Endothelial cell of umbilical vein (primary cell): ENCODE results near the gene MAN1A1. TPM values are rescaled to one million over a fixed set of nuclear protein-coding genes. Genes with fewer than 3 reads are reported as not detected.

Experiments used
- BruUV-seq: library from RNA; stranded (reverse); fragments of 400-500 nt; replicated peaks from 2 replicates; lab custom pipeline; 2021; lab: Mats Ljungman, UMichigan
- CTCF ChIA-PET: fragments of 300-600, 350-600 bp; sonication (Branson Sonifier 250); formaldehyde crosslinking; loops from one replicate; lab custom pipeline; 2021; ENCODE audit warnings: antibody characterized with exemption, inconsistent platforms; lab: Charles Lee
- POLR2A ChIA-PET: fragments of 300-600, 350-600 bp; sonication (Branson Sonifier 250); formaldehyde crosslinking; loops from one replicate; lab custom pipeline; 2021; ENCODE audit warnings: antibody characterized with exemption, inconsistent platforms; lab: Charles Lee
- DNase-seq: peaks from one replicate; pipeline ENCODE4 v3.0.0-alpha.2; 2011; ENCODE audit warnings: low read depth, low spot score
- FAIRE-seq: peaks from 2 replicates; lab custom pipeline; 2011; peaks lifted over from hg19 to GRCh38; lab: Jason Lieb, UNC
- H2AFZ ChIP-seq: 2 replicates; pipeline ENCODE4 v1.6.0; 2012; ENCODE audit warnings: low read depth, low read length, control low read depth, inconsistent platforms
- H3K27ac ChIP-seq: 2 replicates; pipeline ENCODE4 v1.5.1; 2011; ENCODE audit warnings: low read depth, mild to moderate bottlenecking, control low read depth, low read length, moderate library complexity; ENCODE audit not compliant: insufficient read depth
- H3K27me3 ChIP-seq, 2 experiments: 2 replicates each; pipeline versions ENCODE4 v1.6.0 to v1.6.1; 2011; ENCODE audit warnings: low read length in 2 of 2, mixed read lengths in 1 of 2; ENCODE audit not compliant: control insufficient read depth in 2 of 2, insufficient read depth in 2 of 2
- H3K36me3 ChIP-seq, 2 experiments: 2 replicates in 1 of 2; 3 replicates in 1 of 2; pipeline ENCODE4 v1.5.1; 2011; ENCODE audit warnings: low read length in 2 of 2, mild to moderate bottlenecking in 1 of 2, moderate library complexity in 1 of 2; ENCODE audit not compliant: control insufficient read depth in 2 of 2, insufficient read depth in 2 of 2; ENCODE audit errors: extremely low read depth in 1 of 2
- H3K4me1 ChIP-seq: 3 replicates; pipeline ENCODE4 v1.5.1; 2011; ENCODE audit warnings: mild to moderate bottlenecking, low read length; ENCODE audit not compliant: control insufficient read depth, insufficient read depth; ENCODE audit errors: extremely low read depth
- H3K4me2 ChIP-seq: 2 replicates; pipeline ENCODE4 v1.6.1; 2011; ENCODE audit warnings: low read length, control low read depth, mixed read lengths; ENCODE audit not compliant: insufficient read depth
- H3K4me3 ChIP-seq, 3 experiments: fragments of 200-600 bp in 1 of 3; sonication (generic), shearing (Covaris generic) in 1 of 3; replicated peaks in 1 of 3; 2 replicates each; pipeline ENCODE4 v1.5.1; 2011 to 2016; ENCODE audit warnings: control low read depth in 3 of 3, low read length in 3 of 3, mild to moderate bottlenecking in 2 of 3, inconsistent platforms in 1 of 3, low read depth in 1 of 3, moderate library complexity in 1 of 3; ENCODE audit not compliant: insufficient read depth in 1 of 3
- H3K79me2 ChIP-seq: 2 replicates; pipeline ENCODE4 v1.6.0; 2012; ENCODE audit warnings: low read length, inconsistent platforms; ENCODE audit not compliant: control insufficient read depth, insufficient read depth
- H3K9ac ChIP-seq: replicated peaks from 2 replicates; pipeline ENCODE3; 2011; ENCODE audit warnings: low read length, control low read depth; ENCODE audit not compliant: insufficient read depth; ENCODE audit errors: extremely low read depth
- H3K9me1 ChIP-seq: replicated peaks from 3 replicates; pipeline ENCODE4 v1.6.0; 2011; ENCODE audit warnings: mild to moderate bottlenecking, low read length; ENCODE audit not compliant: control insufficient read depth, insufficient read depth; ENCODE audit errors: extremely low read depth
- H3K9me3 ChIP-seq: replicated peaks from 2 replicates; pipeline ENCODE4 v1.5.1; 2012; ENCODE audit warnings: low read length, inconsistent platforms; ENCODE audit not compliant: control insufficient read depth, insufficient read depth
- H4K20me1 ChIP-seq: replicated peaks from 2 replicates; pipeline ENCODE3; 2011; ENCODE audit warnings: mild to moderate bottlenecking, low read length; ENCODE audit not compliant: control insufficient read depth, insufficient read depth; ENCODE audit errors: extremely low read depth
- EZH2 ChIP-seq: IDR thresholded peaks from 2 replicates; pipeline ENCODE4 v1.6.1; 2012; ENCODE audit warnings: borderline replicate concordance, low read depth, mild to moderate bottlenecking, moderate library complexity, low read length, inconsistent platforms; ENCODE audit not compliant: severe bottlenecking
- FOS ChIP-seq: IDR thresholded peaks from 2 replicates; pipeline ENCODE4 v1.6.1; 2011; ENCODE audit warnings: mild to moderate bottlenecking, low read length, moderate library complexity, borderline replicate concordance; ENCODE audit not compliant: insufficient read depth
- GATA2 ChIP-seq: IDR thresholded peaks from 2 replicates; pipeline ENCODE4 v1.7.0; 2011; ENCODE audit warnings: low read depth, mild to moderate bottlenecking, moderate library complexity, mixed read lengths, low read length; ENCODE audit not compliant: insufficient read length, insufficient read depth
- JUN ChIP-seq: IDR thresholded peaks from 2 replicates; pipeline ENCODE4 v1.6.1; 2011; ENCODE audit warnings: borderline replicate concordance, low read depth; ENCODE audit not compliant: insufficient read length, insufficient read depth
- MYC ChIP-seq: IDR thresholded peaks from one replicate; pipeline ENCODE4 v1.6.1; 2011; ENCODE audit warnings: mild to moderate bottlenecking, low read depth, low read length
- POLR2A ChIP-seq: IDR thresholded peaks from 2 replicates; pipeline ENCODE4 v1.6.1; 2012; ENCODE audit warnings: low read depth, mild to moderate bottlenecking, control low read depth, low read length
- POLR2AphosphoS5 ChIP-seq: IDR thresholded peaks from 2 replicates; pipeline ENCODE4 v1.6.1; 2012; ENCODE audit warnings: low read depth, mild to moderate bottlenecking, control low read depth, low read length, moderate library complexity; ENCODE audit not compliant: insufficient read depth
- dilution Hi-C: fragments of 300-500 bp; cut with MboI; formaldehyde crosslinking; loops from one replicate; pipeline ENCODE4 v1.15.0; 2019; ENCODE audit warnings: low sequenced_read_pairs; ENCODE audit not compliant: extremely low pct_ligation_motif_present
- intact Hi-C: fragments of 100-400 bp; cut with micrococcal nuclease; formaldehyde crosslinking; loops from one replicate; pipeline ENCODE4 v1.10.0; 2022
- polyA plus RNA-seq, 4 experiments: library from polyadenylated mRNA; depleted of rRNA in 3 of 4; stranded (reverse) in 3 of 4; unstranded in 1 of 4; fragments of >200 nt; gene quantifications; 2 replicates each; pipeline versions ENCODE4 v1.2.1 to v1.2.3, GENCODE V29; 2011 to 2012; ENCODE audit warnings: missing spikeins in 1 of 4
- total RNA-seq: library from RNA; stranded (reverse); gene quantifications from 2 replicates; pipeline ENCODE4 v1.2.3, GENCODE V29; 2021
- TF ChIP-seq, protein P1 (sequence below): IDR thresholded peaks from 2 replicates; pipeline ENCODE4 v1.6.1; 2011; ENCODE audit not compliant: insufficient read depth, insufficient read length
- TF ChIP-seq, protein P2 (sequence below), 2 donors: IDR thresholded peaks; 1 replicate in 1 of 2; 2 replicates in 1 of 2; pipeline ENCODE4 v1.5.1; 2011; ENCODE audit warnings: low read length in 2 of 2, mild to moderate bottlenecking in 2 of 2, moderate library complexity in 2 of 2, control low read depth in 1 of 2, inconsistent platforms in 1 of 2, low read depth in 1 of 2; ENCODE audit not compliant: insufficient read depth in 1 of 2; ENCODE audit errors: extremely low read depth in 1 of 2

MAN1A1 gene
- total and polyA plus RNA-seq, 2 donors (not counting 3 experiments of a cell fraction or from before 2014, with no cell fraction given), result 3.3 to 12.9 TPM

DNA sequence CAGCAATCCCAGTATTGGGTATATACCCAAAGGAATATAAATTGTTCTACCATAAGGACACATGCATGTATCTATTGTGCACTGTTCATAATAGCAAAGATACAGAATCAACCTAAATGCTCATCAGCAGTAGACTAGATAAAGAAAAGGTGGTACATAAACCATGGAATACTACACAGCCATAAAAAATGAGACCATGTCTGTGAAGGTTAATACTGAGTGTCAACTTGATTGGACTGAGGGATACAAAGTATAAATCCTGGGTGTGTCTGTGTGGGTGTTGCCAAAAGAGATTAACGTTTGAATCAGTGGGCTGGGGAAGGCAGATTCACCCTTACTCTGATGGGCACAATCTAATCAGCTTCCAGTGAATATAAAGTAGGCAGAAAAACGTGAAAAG lies 86.9 kb downstream of the MAN1A1 start:
- no peak overlapping the region for H3K4me2 ChIP-seq
- H3K4me3 ChIP-seq, result no peak overlapping the region
- H3K27me3 ChIP-seq, result no peaks in the 10 kb centered on the region
- H4K20me1 ChIP-seq, result no peaks in the 10 kb centered on the region
- intact Hi-C loops, result no loop called here
- no peak for TF ChIP-seq MYC
- no peak for TF ChIP-seq FOS
- no peak for TF ChIP-seq POLR2AphosphoS5
- TF ChIP-seq, protein P1, sequence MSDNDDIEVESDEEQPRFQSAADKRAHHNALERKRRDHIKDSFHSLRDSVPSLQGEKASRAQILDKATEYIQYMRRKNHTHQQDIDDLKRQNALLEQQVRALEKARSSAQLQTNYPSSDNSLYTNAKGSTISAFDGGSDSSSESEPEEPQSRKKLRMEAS, result no peak
- no peak for TF ChIP-seq GATA2
- no peak for TF ChIP-seq EZH2
- TF ChIP-seq, protein P2, sequence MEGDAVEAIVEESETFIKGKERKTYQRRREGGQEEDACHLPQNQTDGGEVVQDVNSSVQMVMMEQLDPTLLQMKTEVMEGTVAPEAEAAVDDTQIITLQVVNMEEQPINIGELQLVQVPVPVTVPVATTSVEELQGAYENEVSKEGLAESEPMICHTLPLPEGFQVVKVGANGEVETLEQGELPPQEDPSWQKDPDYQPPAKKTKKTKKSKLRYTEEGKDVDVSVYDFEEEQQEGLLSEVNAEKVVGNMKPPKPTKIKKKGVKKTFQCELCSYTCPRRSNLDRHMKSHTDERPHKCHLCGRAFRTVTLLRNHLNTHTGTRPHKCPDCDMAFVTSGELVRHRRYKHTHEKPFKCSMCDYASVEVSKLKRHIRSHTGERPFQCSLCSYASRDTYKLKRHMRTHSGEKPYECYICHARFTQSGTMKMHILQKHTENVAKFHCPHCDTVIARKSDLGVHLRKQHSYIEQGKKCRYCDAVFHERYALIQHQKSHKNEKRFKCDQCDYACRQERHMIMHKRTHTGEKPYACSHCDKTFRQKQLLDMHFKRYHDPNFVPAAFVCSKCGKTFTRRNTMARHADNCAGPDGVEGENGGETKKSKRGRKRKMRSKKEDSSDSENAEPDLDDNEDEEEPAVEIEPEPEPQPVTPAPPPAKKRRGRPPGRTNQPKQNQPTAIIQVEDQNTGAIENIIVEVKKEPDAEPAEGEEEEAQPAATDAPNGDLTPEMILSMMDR (IDR thresholded peaks at IDR 0.05; ENCODE audit: extremely low read depth in 1 of 2, insufficient read depth in 1 of 2, low read depth in 1 of 2, low read length in 2 of 2), result no peak
- no peak for TF ChIP-seq JUN
- TF ChIP-seq POLR2A, result no peak
- H3K4me1 ChIP-seq, result no peaks in the 10 kb centered on the region
- no peak overlapping the region for H2AFZ ChIP-seq
- FAIRE-seq (no peak), DNase-seq (no peak)
- H3K79me2 ChIP-seq, result no peaks in the 10 kb centered on the region
- H3K9ac ChIP-seq, result no peak overlapping the region
- H3K36me3 ChIP-seq, result no peaks in the 10 kb centered on the region
- H3K9me3 ChIP-seq, result no peaks in the 10 kb centered on the region
- CTCF ChIA-PET, result no interaction called here
- no peaks in the 10 kb centered on the region for H3K9me1 ChIP-seq
- POLR2A ChIA-PET, result no interaction called here
- dilution Hi-C loops, result no loop called here
- H3K27ac ChIP-seq, result no peak overlapping the region
- no TSS peak for BruUV-seq
